ENCODE results near the gene SPPL2A. TPM values are rescaled to one million over a fixed set of nuclear protein-coding genes. Genes with fewer than 3 reads are reported as not detected.

Gene SPPL2A
- total and polyA plus RNA-seq, 5 donors from 2014 or later = 64.2 to 92.3 (median 69.0) TPM

DNA sequence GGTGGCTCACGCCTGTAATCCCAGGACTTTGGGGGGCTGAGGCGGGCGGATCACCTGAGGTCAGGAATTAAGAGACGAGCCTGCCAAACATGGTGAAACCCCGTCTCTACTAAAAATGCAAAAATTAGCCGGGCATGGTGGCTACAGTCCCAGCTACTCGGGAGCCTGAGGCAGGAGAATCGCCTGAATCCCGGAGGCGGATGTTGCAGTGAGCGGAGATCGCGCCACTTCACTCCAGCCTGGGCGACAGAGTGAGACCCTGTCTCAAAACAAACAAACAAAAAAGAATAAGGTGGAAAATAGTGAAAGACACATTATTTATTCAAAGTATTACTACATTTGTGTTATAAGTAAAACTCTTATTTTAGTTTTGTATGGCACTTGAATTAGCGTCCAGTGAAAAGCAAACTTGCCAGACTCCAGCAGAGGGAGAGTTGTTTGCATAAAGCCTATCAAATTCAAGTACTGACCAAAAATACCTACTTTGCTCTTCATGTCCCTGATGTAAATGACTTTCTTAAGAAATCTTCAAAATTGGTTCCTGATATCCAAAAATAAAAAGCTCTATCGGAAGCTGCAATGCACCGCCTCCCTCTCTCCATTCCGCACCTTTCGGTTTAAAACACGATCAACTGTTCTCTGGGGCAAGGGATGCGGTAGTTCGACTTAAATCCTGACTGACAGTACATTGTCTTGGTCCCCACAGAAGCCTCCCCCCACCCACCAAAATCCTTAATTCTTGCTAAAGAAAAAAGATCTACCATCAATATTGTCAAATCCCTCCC lies 80.1 kb downstream of the SPPL2A start:
- no peaks in the 10 kb centered on the region for H3K27me3 ChIP-seq (ENCODE audit: control insufficient read depth, insufficient read depth, low read length)
- H3K4me3 ChIP-seq (ENCODE audit: low read depth, low read length) = peak overlapping the region; percentile 86
- ATAC-seq (ENCODE audit: low read depth in 2 of 2) = no peak
- peaks cover 43% of the 10 kb centered on the region for H3K4me1 ChIP-seq (ENCODE audit: control insufficient read depth, insufficient read depth, low read length, poor library complexity, severe bottlenecking)
- H3K4me1 Mint-ChIP-seq = peaks cover 33 to 72% (median 48%) of the 10 kb centered on the region in 4 donors
- peaks cover 14% of the 10 kb centered on the region for H3K36me3 Mint-ChIP-seq
- peak in 1 of 3 donors; percentile 29 for DNase-seq
- peak overlapping the region; percentile 97 to 98 (median 97) for H3K27ac Mint-ChIP-seq
- H3K4me3 Mint-ChIP-seq = peak overlapping the region; percentile 95 to 99 (median 98)
- peaks cover 3% of the 10 kb centered on the region for H3K36me3 ChIP-seq (ENCODE audit: control insufficient read depth, insufficient read depth, low read length)
- peak overlapping the region; percentile 92 for H3K27ac ChIP-seq (ENCODE audit: insufficient read depth, low read length, poor library complexity, severe bottlenecking)
- no peaks in the 10 kb centered on the region for H3K9me3 Mint-ChIP-seq
- no peaks in the 10 kb centered on the region for H3K9me3 ChIP-seq (ENCODE audit: control insufficient read depth in 2 of 2, low read length in 2 of 2)
- no peaks in the 10 kb centered on the region for H3K27me3 Mint-ChIP-seq

- H3K4me1 Mint-ChIP-seq = peaks cover 25 to 80% (median 43%) of the 10 kb centered on the region in 4 donors
- ATAC-seq (ENCODE audit: low read depth in 2 of 2) (no peak), DNase-seq (no peak)
- peaks cover 18% of the 10 kb centered on the region for H3K36me3 Mint-ChIP-seq
- H3K4me3 ChIP-seq (ENCODE audit: low read depth, low read length) = no peak overlapping the region
- H3K4me3 Mint-ChIP-seq = peak overlapping the region in 3 of 4 donors; percentile 26 to 92 (median 28)
- peaks cover 7% of the 10 kb centered on the region for H3K36me3 ChIP-seq (ENCODE audit: control insufficient read depth, insufficient read depth, low read length)
- H3K9me3 Mint-ChIP-seq = no peaks in the 10 kb centered on the region
- no peaks in the 10 kb centered on the region for H3K27me3 Mint-ChIP-seq
- no peak overlapping the region for H3K27ac ChIP-seq (ENCODE audit: insufficient read depth, low read length, poor library complexity, severe bottlenecking)
- peak overlapping the region in 2 of 3 donors; percentile 23 to 32 for H3K27ac Mint-ChIP-seq
- H3K4me1 ChIP-seq (ENCODE audit: control insufficient read depth, insufficient read depth, low read length, poor library complexity, severe bottlenecking) = peaks cover 46% of the 10 kb centered on the region
- no peaks in the 10 kb centered on the region for H3K27me3 ChIP-seq (ENCODE audit: control insufficient read depth, insufficient read depth, low read length)
- H3K9me3 ChIP-seq (ENCODE audit: control insufficient read depth in 2 of 2, low read length in 2 of 2) = no peaks in the 10 kb centered on the region
Observed at GRCh38 chr15:50681467-50681866, 84.0 kb downstream of the SPPL2A start.

DNA sequence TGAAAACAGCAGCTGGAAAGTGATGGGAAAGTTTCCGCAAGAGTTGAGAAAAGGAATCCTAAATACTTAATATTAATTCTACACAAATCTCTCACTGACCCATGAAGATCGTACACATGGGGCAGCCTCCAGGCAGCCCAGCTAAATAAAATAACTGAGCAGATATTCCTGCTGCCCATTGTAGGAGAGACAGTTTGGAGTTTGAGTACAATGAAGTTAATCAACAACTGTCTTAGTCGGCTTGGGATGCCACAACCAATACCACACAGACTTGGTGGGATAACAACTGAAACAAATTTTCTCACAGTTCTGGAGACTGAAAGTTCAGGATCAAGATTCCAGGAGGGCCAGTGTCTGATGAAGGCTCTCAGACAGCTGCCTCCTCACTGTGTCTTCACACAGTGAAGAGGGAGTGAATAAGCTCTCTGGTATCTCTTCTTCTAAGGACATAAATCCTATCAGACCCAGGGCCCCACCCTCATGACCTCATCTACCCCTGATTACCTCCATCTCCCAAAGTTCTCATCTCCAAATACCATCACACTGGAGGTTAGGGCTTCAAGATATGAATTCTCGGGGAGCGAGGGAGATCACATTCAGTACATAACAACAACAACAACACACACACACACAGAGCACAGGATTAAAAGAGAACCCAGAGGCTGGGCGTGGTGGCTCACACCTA lies 88.6 kb downstream of the SPPL2A start:
- ATAC-seq (ENCODE audit: low read depth in 2 of 2) (no peak), DNase-seq (no peak)
- Histone ChIP-seq H3K9me3 (ENCODE audit: control insufficient read depth in 2 of 2, low read length in 2 of 2) (no peaks in the 10 kb centered on the region), H3K36me3 (ENCODE audit: control insufficient read depth, insufficient read depth, low read length) (peaks cover 7% of the 10 kb centered on the region), H3K4me3 (ENCODE audit: low read depth, low read length) (no peak overlapping the region), H3K27me3 (ENCODE audit: control insufficient read depth, insufficient read depth, low read length) (no peaks in the 10 kb centered on the region), H3K27ac (ENCODE audit: insufficient read depth, low read length, poor library complexity, severe bottlenecking) (no peak overlapping the region), H3K4me1 (ENCODE audit: control insufficient read depth, insufficient read depth, low read length, poor library complexity, severe bottlenecking) (peaks cover 15% of the 10 kb centered on the region)
- peaks cover 6% of the 10 kb centered on the region for H3K36me3 Mint-ChIP-seq
- H3K4me3 Mint-ChIP-seq = peak overlapping the region in 2 of 4 donors; percentile 29 to 36
- H3K4me1 Mint-ChIP-seq = peaks cover 23 to 48% (median 31%) of the 10 kb centered on the region in 4 donors
- H3K9me3 Mint-ChIP-seq = no peaks in the 10 kb centered on the region
- H3K27ac Mint-ChIP-seq = peak overlapping the region; percentile 56 to 79 (median 66)
- no peaks in the 10 kb centered on the region for H3K27me3 Mint-ChIP-seq

GRCh38 chr15:50675535-50676144 lies 89.9 kb downstream of the SPPL2A start:
- H3K27ac ChIP-seq (ENCODE audit: insufficient read depth, low read length, poor library complexity, severe bottlenecking) = peak overlapping the region; percentile 52
- peaks cover 4% of the 10 kb centered on the region for H3K36me3 Mint-ChIP-seq
- no peaks in the 10 kb centered on the region for H3K9me3 Mint-ChIP-seq
- no peaks in the 10 kb centered on the region for H3K27me3 ChIP-seq (ENCODE audit: control insufficient read depth, insufficient read depth, low read length)
- peaks cover 12 to 42% (median 31%) of the 10 kb centered on the region in 4 donors for H3K4me1 Mint-ChIP-seq
- H3K36me3 ChIP-seq (ENCODE audit: control insufficient read depth, insufficient read depth, low read length) = peaks cover 7% of the 10 kb centered on the region
- H3K4me3 Mint-ChIP-seq = no peak overlapping the region
- peaks cover 15% of the 10 kb centered on the region for H3K4me1 ChIP-seq (ENCODE audit: control insufficient read depth, insufficient read depth, low read length, poor library complexity, severe bottlenecking)
- ATAC-seq (ENCODE audit: low read depth in 2 of 2) (no peak), DNase-seq (peak in 2 of 3 donors; percentile 14 to 44)
- H3K9me3 ChIP-seq (ENCODE audit: control insufficient read depth in 2 of 2, low read length in 2 of 2) = no peaks in the 10 kb centered on the region
- H3K27me3 Mint-ChIP-seq = no peaks in the 10 kb centered on the region
- peak overlapping the region in 1 of 3 donors; percentile 51 for H3K27ac Mint-ChIP-seq
- no peak overlapping the region for H3K4me3 ChIP-seq (ENCODE audit: low read depth, low read length)

GRCh38 chr15:50670115-50670514 lies 95.4 kb downstream of the SPPL2A start:
- Histone ChIP-seq H3K27me3 (ENCODE audit: control insufficient read depth, insufficient read depth, low read length) (no peaks in the 10 kb centered on the region), H3K4me1 (ENCODE audit: control insufficient read depth, insufficient read depth, low read length, poor library complexity, severe bottlenecking) (no peaks in the 10 kb centered on the region), H3K36me3 (ENCODE audit: control insufficient read depth, insufficient read depth, low read length) (peaks cover 3% of the 10 kb centered on the region), H3K27ac (ENCODE audit: insufficient read depth, low read length, poor library complexity, severe bottlenecking) (no peak overlapping the region), H3K4me3 (ENCODE audit: low read depth, low read length) (no peak overlapping the region), H3K9me3 (ENCODE audit: control insufficient read depth in 2 of 2, low read length in 2 of 2) (no peaks in the 10 kb centered on the region)
- H3K4me3 Mint-ChIP-seq = no peak overlapping the region
- peaks cover 6 to 47% (median 34%) of the 10 kb centered on the region in 4 donors for H3K4me1 Mint-ChIP-seq
- no peaks in the 10 kb centered on the region for H3K9me3 Mint-ChIP-seq
- DNase-seq (no peak), ATAC-seq (ENCODE audit: low read depth in 2 of 2) (no peak)
- no peaks in the 10 kb centered on the region for H3K27me3 Mint-ChIP-seq
- peaks cover 3% of the 10 kb centered on the region for H3K36me3 Mint-ChIP-seq
- peak overlapping the region in 2 of 3 donors; percentile 32 to 80 for H3K27ac Mint-ChIP-seq

GRCh38 chr15:50669611-50670010 lies 95.9 kb downstream of the SPPL2A start:
- H3K4me1 Mint-ChIP-seq = peaks cover 6 to 49% (median 32%) of the 10 kb centered on the region in 4 donors
- peaks cover 3% of the 10 kb centered on the region for H3K36me3 Mint-ChIP-seq
- H3K36me3 ChIP-seq (ENCODE audit: control insufficient read depth, insufficient read depth, low read length) = peaks cover 6% of the 10 kb centered on the region
- no peak overlapping the region for H3K4me3 ChIP-seq (ENCODE audit: low read depth, low read length)
- no peaks in the 10 kb centered on the region for H3K27me3 ChIP-seq (ENCODE audit: control insufficient read depth, insufficient read depth, low read length)
- no peaks in the 10 kb centered on the region for H3K27me3 Mint-ChIP-seq
- H3K9me3 Mint-ChIP-seq = no peaks in the 10 kb centered on the region
- peak overlapping the region in 2 of 3 donors; percentile 2 to 80 for H3K27ac Mint-ChIP-seq
- no peaks in the 10 kb centered on the region for H3K4me1 ChIP-seq (ENCODE audit: control insufficient read depth, insufficient read depth, low read length, poor library complexity, severe bottlenecking)
- H3K27ac ChIP-seq (ENCODE audit: insufficient read depth, low read length, poor library complexity, severe bottlenecking) = no peak overlapping the region
- ATAC-seq (ENCODE audit: low read depth in 2 of 2) (no peak), DNase-seq (no peak)
- H3K9me3 ChIP-seq (ENCODE audit: control insufficient read depth in 2 of 2, low read length in 2 of 2) = no peaks in the 10 kb centered on the region
- H3K4me3 Mint-ChIP-seq = no peak overlapping the region

- peaks cover 22% of the 10 kb centered on the region for H3K36me3 ChIP-seq (ENCODE audit: control insufficient read depth, insufficient read depth, low read length)
- Mint-ChIP-seq H3K36me3 (peaks cover 9% of the 10 kb centered on the region), H3K4me1 (peaks cover 6 to 43% (median 25%) of the 10 kb centered on the region in 4 donors), H3K4me3 (no peak overlapping the region), H3K27ac (peak overlapping the region in 1 of 3 donors; percentile 27), H3K9me3 (no peaks in the 10 kb centered on the region), H3K27me3 (no peaks in the 10 kb centered on the region)
- DNase-seq = no peak
- no peaks in the 10 kb centered on the region for H3K4me1 ChIP-seq (ENCODE audit: control insufficient read depth, insufficient read depth, low read length, poor library complexity, severe bottlenecking)
- no peaks in the 10 kb centered on the region for H3K27me3 ChIP-seq (ENCODE audit: control insufficient read depth, insufficient read depth, low read length)
- H3K9me3 ChIP-seq (ENCODE audit: control insufficient read depth in 2 of 2, low read length in 2 of 2) = no peaks in the 10 kb centered on the region
- ATAC-seq (ENCODE audit: low read depth in 2 of 2) = no peak
- H3K4me3 ChIP-seq (ENCODE audit: low read depth, low read length) = no peak overlapping the region
- no peak overlapping the region for H3K27ac ChIP-seq (ENCODE audit: insufficient read depth, low read length, poor library complexity, severe bottlenecking)
Observed at GRCh38 chr15:50665938-50666337, 99.6 kb downstream of the SPPL2A start.

Data from CD4-positive, CD25-positive, alpha-beta regulatory T cell (primary cell).